HCT116 (cell line): ENCODE data around the gene WDR74. TPM values are rescaled to one million over a fixed set of nuclear protein-coding genes. Genes with fewer than 3 reads are reported as not detected.

Experiments used
- ATAC-seq: fragments of 200-7000 bp; cut with Tn5 transposase; 2 replicates; pipeline ENCODE4 v1.9.1; 2020; ENCODE audit warnings: mild to moderate bottlenecking, moderate library complexity
- BruUV-seq: library from RNA; stranded (reverse); fragments of 400-500 nt; replicated peaks from 2 replicates; lab custom pipeline; 2021; lab: Mats Ljungman, UMichigan
- CTCF ChIA-PET: fragments of 300-600 bp; sonication (Branson Sonifier 250); formaldehyde crosslinking; loops from one replicate; lab custom pipeline; 2021; ENCODE audit warnings: antibody characterized with exemption; lab: Charles Lee
- POLR2A ChIA-PET: fragments of 300-600, 350-600 bp; sonication (Branson Sonifier 250); formaldehyde crosslinking; loops from one replicate; lab custom pipeline; 2021; ENCODE audit warnings: antibody characterized with exemption; lab: Charles Lee
- RAD21 ChIA-PET, 2 experiments: fragments of 300-600 bp; sonication (Branson Sonifier 250); formaldehyde crosslinking; loops; one replicate each; lab custom pipeline; 2023; ENCODE audit warnings: low total read pairs in 2 of 2; ENCODE audit not compliant: uncharacterized antibody in 2 of 2, unreplicated experiment in 2 of 2, low non-redundant PET in 1 of 2; lab: Charles Lee
- DNase-seq: peaks from one replicate; pipeline ENCODE4 v3.0.0-alpha.2; 2010; ENCODE audit warnings: low read depth, low spot score
- H2AFZ ChIP-seq: fragments of 200-600 bp; shearing (Covaris generic), sonication (generic); 2 replicates; pipeline ENCODE4 v1.6.1; 2017; ENCODE audit warnings: low read depth, mixed run types, mixed read lengths, antibody characterized with exemption, low read length; ENCODE audit not compliant: poor library complexity, severe bottlenecking
- H3K27ac ChIP-seq: 2 replicates; pipeline ENCODE4 v1.5.1; 2012; ENCODE audit warnings: low read depth, low read length
- H3K27me3 ChIP-seq: fragments of 200-600 bp; sonication (generic); 2 replicates; pipeline ENCODE4 v1.6.1; 2016; ENCODE audit warnings: mixed run types, low read length, mixed read lengths; ENCODE audit not compliant: insufficient read depth
- H3K36me3 ChIP-seq, 2 experiments: fragments of 200-500 bp in 1 of 2; fragments of 200-600 bp in 1 of 2; sonication (Bioruptor generic) in 1 of 2; sonication (generic) in 1 of 2; 2 replicates each; pipeline versions ENCODE4 v1.5.1 to v1.6.1; 2014 to 2016; ENCODE audit warnings: low read length in 2 of 2, inconsistent platforms in 1 of 2, mixed read lengths in 1 of 2, mixed run types in 1 of 2; ENCODE audit not compliant: insufficient read depth in 2 of 2, control insufficient read depth in 1 of 2
- H3K4me1 ChIP-seq, 2 experiments: fragments of 200-600 bp in 1 of 2; sonication (generic) in 1 of 2; 2 replicates each; pipeline versions ENCODE4 v1.5.1 to v1.6.1; 2012 to 2017; ENCODE audit warnings: low read length in 2 of 2, inconsistent platforms in 1 of 2, mild to moderate bottlenecking in 1 of 2, mixed read lengths in 1 of 2, mixed run types in 1 of 2, moderate library complexity in 1 of 2; ENCODE audit not compliant: insufficient read depth in 2 of 2, control insufficient read depth in 1 of 2
- H3K4me2 ChIP-seq: fragments of 200-600 bp; sonication (generic); 2 replicates; pipeline ENCODE4 v1.6.1; 2017; ENCODE audit warnings: mixed run types, low read length, mixed read lengths
- H3K4me3 ChIP-seq, 2 experiments: fragments of 200-600 bp in 1 of 2; sonication (generic) in 1 of 2; replicated peaks in 1 of 2; 2 replicates each; pipeline ENCODE4 v1.5.1; 2011 to 2016; ENCODE audit warnings: low read length in 2 of 2, control low read depth in 1 of 2, low read depth in 1 of 2, mild to moderate bottlenecking in 1 of 2, mixed read lengths in 1 of 2, mixed run types in 1 of 2
- H3K79me2 ChIP-seq: fragments of 200-600 bp; sonication (generic); 2 replicates; pipeline ENCODE4 v1.6.1; 2017; ENCODE audit warnings: mild to moderate bottlenecking, mixed run types, low read length, moderate library complexity, mixed read lengths; ENCODE audit not compliant: insufficient read depth
- H3K9ac ChIP-seq: fragments of 200-600 bp; sonication (generic); 2 replicates; pipeline ENCODE4 v1.6.1; 2016; ENCODE audit warnings: low read length, mixed read lengths
- H3K9me2 ChIP-seq: fragments of 200-600 bp; sonication (generic), shearing (Covaris generic); 2 replicates; pipeline ENCODE4 v1.6.1; 2017; ENCODE audit warnings: mixed run types, mild to moderate bottlenecking, moderate library complexity; ENCODE audit not compliant: insufficient read depth
- H3K9me3 ChIP-seq, 2 experiments: fragments of 200-500 bp in 1 of 2; fragments of 200-600 bp in 1 of 2; sonication (Bioruptor generic) in 1 of 2; sonication (generic) in 1 of 2; 2 replicates each; pipeline ENCODE4 v1.6.1; 2014 to 2017; ENCODE audit warnings: low read length in 2 of 2, mixed read lengths in 2 of 2, inconsistent platforms in 1 of 2, low read depth in 1 of 2, mild to moderate bottlenecking in 1 of 2, mixed run types in 1 of 2, moderate library complexity in 1 of 2; ENCODE audit not compliant: control insufficient read depth in 1 of 2, insufficient read depth in 1 of 2
- H4K20me1 ChIP-seq: fragments of 200-600 bp; sonication (generic), shearing (Covaris generic); 2 replicates; pipeline ENCODE4 v1.6.1; 2017; ENCODE audit warnings: mixed run types, mild to moderate bottlenecking, moderate library complexity; ENCODE audit not compliant: insufficient read depth
- CBX3 ChIP-seq: IDR thresholded peaks from 2 replicates; pipeline ENCODE4 v1.6.1; 2012; ENCODE audit warnings: low read depth
- CEBPB ChIP-seq: IDR thresholded peaks from 2 replicates; pipeline ENCODE4 v1.6.1; 2012; ENCODE audit warnings: low read depth
- CTCF ChIP-seq, 3 experiments: fragments of 200-600 bp in 1 of 3; sonication (generic) in 1 of 3; IDR thresholded peaks in 2 of 3; conservative IDR thresholded peaks in 1 of 3; 2 replicates each; pipeline ENCODE4 v1.5.1; 2012 to 2017; ENCODE audit warnings: low read depth in 2 of 3, low read length in 2 of 3, antibody characterized with exemption in 1 of 3, borderline replicate concordance in 1 of 3, control low read depth in 1 of 3, mild to moderate bottlenecking in 1 of 3, mixed read lengths in 1 of 3, mixed run types in 1 of 3, moderate library complexity in 1 of 3; ENCODE audit not compliant: insufficient read depth in 1 of 3
- EGR1 ChIP-seq: IDR thresholded peaks from 2 replicates; pipeline ENCODE4 v1.6.1; 2012; ENCODE audit warnings: low read depth
- EZH2 ChIP-seq: fragments of 200-600 bp; sonication (generic); IDR thresholded peaks from 2 replicates; pipeline ENCODE4 v1.6.1; 2017; ENCODE audit warnings: antibody characterized with exemption, mixed run types
- EZH2phosphoT487 ChIP-seq: fragments of 200-600 bp; IDR thresholded peaks from 2 replicates; pipeline ENCODE4 v1.6.1; 2018; ENCODE audit warnings: antibody characterized with exemption, borderline replicate concordance
- JUND ChIP-seq: IDR thresholded peaks from 2 replicates; pipeline ENCODE4 v1.6.1; 2012
- MAX ChIP-seq: IDR thresholded peaks from 2 replicates; pipeline ENCODE4 v1.6.1; 2012
- POLR2A ChIP-seq: IDR thresholded peaks from 2 replicates; pipeline ENCODE4 v1.7.0; 2011; ENCODE audit warnings: borderline replicate concordance; ENCODE audit not compliant: insufficient read depth, insufficient read length; ENCODE audit errors: extremely low read depth
- POLR2AphosphoS5 ChIP-seq: IDR thresholded peaks from 2 replicates; pipeline ENCODE4 v1.6.1; 2011; ENCODE audit warnings: mild to moderate bottlenecking, low read depth, low read length, moderate library complexity
- RAD21 ChIP-seq: IDR thresholded peaks from 2 replicates; pipeline ENCODE4 v1.6.1; 2012; ENCODE audit warnings: low read depth, mild to moderate bottlenecking
- SIN3A ChIP-seq: IDR thresholded peaks from 2 replicates; pipeline ENCODE4 v1.6.1; 2012; ENCODE audit warnings: low read depth
- SP1 ChIP-seq: IDR thresholded peaks from 2 replicates; pipeline ENCODE4 v1.6.1; 2012; ENCODE audit warnings: low read depth
- SRF ChIP-seq: IDR thresholded peaks from 2 replicates; pipeline ENCODE4 v1.6.1; 2012; ENCODE audit warnings: low read depth
- TCF7L2 ChIP-seq: IDR thresholded peaks from 2 replicates; pipeline ENCODE4 v1.7.0; 2011; ENCODE audit warnings: borderline replicate concordance, inconsistent platforms; ENCODE audit not compliant: insufficient read depth, insufficient read length; ENCODE audit errors: extremely low read depth
- YY1 ChIP-seq: IDR thresholded peaks from 2 replicates; pipeline ENCODE4 v1.6.1; 2011; ENCODE audit warnings: low read length, low read depth, moderate library complexity, mild to moderate bottlenecking; ENCODE audit not compliant: insufficient replicate concordance; ENCODE audit errors: extremely low read depth
- ZBTB33 ChIP-seq: IDR thresholded peaks from 2 replicates; pipeline ENCODE4 v1.6.1; 2011; ENCODE audit warnings: mild to moderate bottlenecking, low read length, moderate library complexity; ENCODE audit not compliant: insufficient replicate concordance; ENCODE audit errors: extremely low read depth
- ZFX ChIP-seq: fragments of 450-650 bp; IDR thresholded peaks from 2 replicates; pipeline ENCODE4 v1.6.1; 2017
- ZNF274 ChIP-seq: fragments of 200-500 bp; sonication (Bioruptor generic); IDR thresholded peaks from 2 replicates; pipeline ENCODE4 v1.6.1; 2014; ENCODE audit warnings: mild to moderate bottlenecking, low read depth, low read length, inconsistent platforms
- intact Hi-C: fragments of 100-400 bp; cut with micrococcal nuclease; formaldehyde crosslinking; loops from 2 replicates; pipeline ENCODE4 v1.10.0; 2022
- total RNA-seq: library from RNA; stranded (reverse); gene quantifications from one replicate; pipeline ENCODE4 v1.2.1, GENCODE V29; 2021; ENCODE audit not compliant: unreplicated experiment

WDR74 gene
- total RNA-seq, 1 experiment from 2014 or later = 111 TPM

- Histone ChIP-seq H3K4me1 (peaks cover 0 to 21% of the 10 kb centered on the region in 2 experiments; a peak in 3 of 4 replicates), H3K4me2 (peak within 1 kb of the TSS; percentile 86), H3K9me3 (no peaks in the 10 kb centered on the region), H3K9ac (peak within 1 kb of the TSS; percentile 89), H4K20me1 (no peaks in the 10 kb centered on the region), H3K4me3 (peak within 1 kb of the TSS; percentile 68 to 79), H3K27me3 (no peaks in the 10 kb centered on the region), H3K27ac (peak within 1 kb of the TSS; percentile 85), H2AFZ (peak within 1 kb of the TSS; percentile 64), H3K79me2 (peaks cover 38% of the 10 kb centered on the region), H3K36me3 (peaks cover 21 to 23% of the 10 kb centered on the region in 2 experiments), H3K9me2 (no peaks in the 10 kb centered on the region)
- RAD21 ChIA-PET = no interaction called here
- ATAC-seq (peak; percentile 91), DNase-seq (peak; percentile 90)
- intact Hi-C loops = no loop called here
- peak; percentile 79; the same call in 1 of the 2 replicates for TF ChIP-seq SRF
- TF ChIP-seq POLR2AphosphoS5 = peak; percentile 100
- no peak for TF ChIP-seq RAD21
- TF ChIP-seq CEBPB = no peak
- no peak for TF ChIP-seq EZH2
- TF ChIP-seq ZNF274 = no peak
- peak; percentile 72 for TF ChIP-seq ZBTB33
- no peak for TF ChIP-seq EZH2phosphoT487
- peak; percentile 32; the same call in 1 of the 2 replicates for TF ChIP-seq MAX
- TF ChIP-seq CBX3 = no peak
- TF ChIP-seq EGR1 = peak; percentile 61
- TF ChIP-seq POLR2A = peak; percentile 99
- TF ChIP-seq CTCF (IDR thresholded peaks at IDR 0.05 in 2 of 3, conservative IDR thresholded peaks at IDR 0.05 in 1 of 3; ENCODE audit: borderline replicate concordance in 1 of 3, insufficient read depth in 1 of 3, low read depth in 2 of 3, low read length in 2 of 3) = no peak
- peak; percentile 84 for TF ChIP-seq YY1
- peak; percentile 14; the same call in 1 of the 2 replicates for TF ChIP-seq JUND
- TF ChIP-seq TCF7L2 = peak; percentile 85
- peak; percentile 99 for TF ChIP-seq SIN3A
- peak; percentile 89 for TF ChIP-seq SP1
- TF ChIP-seq ZFX = peak; percentile 93
- CTCF ChIA-PET = interaction anchor here (0.6 kb wide), 1 partner anchor 57 kb away, joined by 3 read pairs; no protein-coding TSS in a partner anchor
- POLR2A ChIA-PET = interaction anchor here (0.6 to 2.2 kb wide), 11 partner anchors 8 to 213 kb away, joined by 3 to 26 read pairs (median 5); partner anchors contain the start of genes STX5, TEX54, TMEM179B and WDR74
- no TSS peak for BruUV-seq
Observed at GRCh38 chr11:62805076-62805892, 34.1 kb downstream of the WDR74 start, which contains the start of gene NXF1. NXF1 (minus strand) TSS chr11:62805440; CDS start chr11:62805356, 84 bp downstream.
